HG03135 (cell line): ENCODE measurements around the gene CHD9.

Experiments used
- ATAC-seq: cut with Tn5 transposase; IDR thresholded peaks from one replicate; pipeline ENCODE4 v1.9.1; 2021; ENCODE audit warnings: mild to moderate bottlenecking, moderate library complexity; ENCODE audit not compliant: unreplicated experiment

The CHD9 gene

DNA sequence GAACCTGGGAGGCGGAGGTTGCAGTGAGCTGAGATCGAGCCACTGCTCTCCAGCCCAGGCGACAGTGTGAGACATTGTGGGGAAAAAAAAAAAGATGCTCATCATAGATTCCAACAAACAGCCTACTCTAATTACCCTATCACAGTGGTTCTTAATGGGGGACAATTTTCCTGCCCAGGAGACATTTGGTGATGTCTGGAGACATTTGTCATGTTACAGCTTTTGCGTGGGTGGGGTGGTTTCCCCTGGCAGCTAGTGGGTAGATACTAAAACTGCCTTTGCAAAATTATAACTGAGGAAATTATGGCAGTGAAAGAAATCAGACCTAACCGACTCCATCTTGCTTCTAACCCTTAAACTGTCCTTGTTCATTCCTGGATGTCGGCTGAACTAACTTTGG is 287.0 kb downstream of the CHD9 start:
- no peak for ATAC-seq

DNA sequence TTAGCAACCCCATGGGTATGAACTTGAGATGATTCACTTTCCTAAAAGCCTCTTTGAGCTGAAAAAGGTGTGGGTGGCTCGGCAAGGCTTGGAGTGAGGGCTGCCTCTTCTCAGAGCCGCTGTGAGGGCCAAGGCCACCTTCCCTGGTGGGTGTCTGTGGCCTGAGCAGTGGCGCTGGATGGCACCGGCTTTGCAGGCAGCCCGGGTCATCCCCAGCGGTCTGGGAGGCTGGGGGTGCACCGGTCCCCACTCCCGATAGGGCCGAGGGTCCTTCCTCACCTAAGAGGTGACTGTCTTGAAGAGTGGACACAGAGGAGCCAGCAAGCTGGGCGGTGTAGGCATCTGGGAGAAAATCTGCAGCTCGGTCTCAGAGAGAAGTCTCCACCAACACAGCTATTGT is 300.3 kb downstream of the CHD9 start:
- no peak for ATAC-seq

GRCh38 chr16:53356478-53357207 is 301.9 kb downstream of the CHD9 start:
- ATAC-seq, result no peak

DNA sequence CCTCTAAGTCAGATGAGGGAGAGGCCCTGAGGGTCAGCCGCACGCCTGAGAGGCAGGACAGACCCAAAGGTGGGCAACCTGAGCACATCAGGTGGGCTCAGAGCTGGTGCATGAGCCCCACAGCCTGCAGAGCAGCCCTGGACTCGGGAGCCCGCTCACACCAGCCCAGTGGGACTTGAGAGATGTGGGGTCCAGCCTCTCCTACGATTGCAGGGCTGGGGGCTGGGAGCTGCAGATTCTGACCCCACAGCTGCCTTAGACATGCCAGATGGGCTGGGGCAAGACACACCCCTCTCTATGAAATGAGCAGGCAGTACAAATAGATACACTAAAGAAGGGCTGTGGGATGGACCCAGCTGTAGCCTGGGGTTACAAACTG is 302.4 kb downstream of the CHD9 start:
- ATAC-seq, result no peak

- no peak for ATAC-seq
These were observed 303.2 kb downstream of the CHD9 start for GRCh38 chr16:53357955-53358354.

GRCh38 chr16:53358884-53359283 is 304.1 kb downstream of the CHD9 start:
- ATAC-seq, result no peak

- no peak for ATAC-seq
These were observed 315.1 kb downstream of the CHD9 start for GRCh38 chr16:53369921-53370320.

- no peak for ATAC-seq
These were observed 316.0 kb downstream of the CHD9 start for GRCh38 chr16:53370827-53371226.

GRCh38 chr16:53372992-53373871 is 318.4 kb downstream of the CHD9 start:
- no peak for ATAC-seq

DNA sequence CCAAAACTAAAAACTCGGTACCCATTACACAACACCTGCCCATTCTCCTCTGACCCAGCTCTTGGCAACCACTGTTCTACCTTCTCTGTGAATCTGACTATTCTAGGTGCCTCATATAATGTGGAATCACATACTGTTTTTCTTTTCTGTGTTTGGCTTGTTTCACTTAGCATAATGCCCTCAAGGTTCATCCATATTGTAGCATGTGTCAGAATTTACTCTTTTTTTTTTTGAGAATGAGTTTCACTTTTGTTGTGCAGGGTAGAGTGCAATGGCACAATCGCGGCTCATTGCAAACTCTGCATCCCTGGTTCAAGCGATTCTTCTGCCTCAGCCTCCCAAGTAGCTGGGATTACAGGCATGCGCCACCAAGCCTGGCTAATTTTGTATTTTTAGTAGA is 320.0 kb downstream of the CHD9 start:
- ATAC-seq, result no peak

DNA sequence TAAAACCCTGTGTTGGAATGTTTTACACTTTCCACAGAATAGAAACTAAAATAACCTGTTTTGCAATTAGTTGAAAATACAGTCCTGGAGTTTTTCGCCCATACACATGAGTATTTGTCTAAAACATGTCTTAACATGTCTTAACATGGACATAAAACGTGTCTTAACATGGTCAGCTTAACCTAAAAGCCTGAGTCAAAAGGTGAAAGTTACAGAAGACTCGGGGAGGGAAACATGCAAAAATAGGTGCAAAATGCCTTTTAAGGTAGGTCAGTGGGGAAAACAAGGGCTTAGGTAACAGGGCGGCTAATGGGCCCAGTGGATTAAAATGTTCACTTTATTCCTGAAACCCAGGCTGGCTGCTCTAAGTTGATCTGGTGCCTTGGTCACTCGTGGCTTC is 323.3 kb downstream of the CHD9 start:
- no peak for ATAC-seq
